Measurements from ENCODE around the gene ZFP92.

DNA sequence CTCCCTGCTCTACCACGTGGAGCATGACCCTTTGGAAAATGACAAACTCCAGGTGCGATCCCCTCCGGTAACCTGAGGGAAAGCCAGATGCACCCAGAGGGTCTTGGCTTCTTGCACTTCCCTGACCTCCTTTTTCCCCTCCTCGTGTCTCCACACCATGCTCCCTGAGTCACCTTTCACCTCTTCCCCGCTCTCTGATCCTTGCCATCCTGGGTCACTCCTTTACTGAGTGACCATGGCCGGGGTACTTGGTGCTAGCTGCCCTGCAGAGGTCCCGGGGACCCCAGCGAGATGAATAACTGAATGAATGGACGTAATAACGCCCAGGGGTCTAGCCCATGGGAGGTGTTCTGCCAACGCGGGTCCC lies 401 bp upstream of the ZFP92 start:
- TF ChIP-seq, protein P1, sequence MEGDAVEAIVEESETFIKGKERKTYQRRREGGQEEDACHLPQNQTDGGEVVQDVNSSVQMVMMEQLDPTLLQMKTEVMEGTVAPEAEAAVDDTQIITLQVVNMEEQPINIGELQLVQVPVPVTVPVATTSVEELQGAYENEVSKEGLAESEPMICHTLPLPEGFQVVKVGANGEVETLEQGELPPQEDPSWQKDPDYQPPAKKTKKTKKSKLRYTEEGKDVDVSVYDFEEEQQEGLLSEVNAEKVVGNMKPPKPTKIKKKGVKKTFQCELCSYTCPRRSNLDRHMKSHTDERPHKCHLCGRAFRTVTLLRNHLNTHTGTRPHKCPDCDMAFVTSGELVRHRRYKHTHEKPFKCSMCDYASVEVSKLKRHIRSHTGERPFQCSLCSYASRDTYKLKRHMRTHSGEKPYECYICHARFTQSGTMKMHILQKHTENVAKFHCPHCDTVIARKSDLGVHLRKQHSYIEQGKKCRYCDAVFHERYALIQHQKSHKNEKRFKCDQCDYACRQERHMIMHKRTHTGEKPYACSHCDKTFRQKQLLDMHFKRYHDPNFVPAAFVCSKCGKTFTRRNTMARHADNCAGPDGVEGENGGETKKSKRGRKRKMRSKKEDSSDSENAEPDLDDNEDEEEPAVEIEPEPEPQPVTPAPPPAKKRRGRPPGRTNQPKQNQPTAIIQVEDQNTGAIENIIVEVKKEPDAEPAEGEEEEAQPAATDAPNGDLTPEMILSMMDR (conservative IDR thresholded peaks at IDR 0.05): no peak
- no peak for TF ChIP-seq ZFX (IDR thresholded peaks at IDR 0.05)

Data from C4-2B (cell line).